ENCODE data around the gene PAAF1.

The PAAF1 gene

DNA sequence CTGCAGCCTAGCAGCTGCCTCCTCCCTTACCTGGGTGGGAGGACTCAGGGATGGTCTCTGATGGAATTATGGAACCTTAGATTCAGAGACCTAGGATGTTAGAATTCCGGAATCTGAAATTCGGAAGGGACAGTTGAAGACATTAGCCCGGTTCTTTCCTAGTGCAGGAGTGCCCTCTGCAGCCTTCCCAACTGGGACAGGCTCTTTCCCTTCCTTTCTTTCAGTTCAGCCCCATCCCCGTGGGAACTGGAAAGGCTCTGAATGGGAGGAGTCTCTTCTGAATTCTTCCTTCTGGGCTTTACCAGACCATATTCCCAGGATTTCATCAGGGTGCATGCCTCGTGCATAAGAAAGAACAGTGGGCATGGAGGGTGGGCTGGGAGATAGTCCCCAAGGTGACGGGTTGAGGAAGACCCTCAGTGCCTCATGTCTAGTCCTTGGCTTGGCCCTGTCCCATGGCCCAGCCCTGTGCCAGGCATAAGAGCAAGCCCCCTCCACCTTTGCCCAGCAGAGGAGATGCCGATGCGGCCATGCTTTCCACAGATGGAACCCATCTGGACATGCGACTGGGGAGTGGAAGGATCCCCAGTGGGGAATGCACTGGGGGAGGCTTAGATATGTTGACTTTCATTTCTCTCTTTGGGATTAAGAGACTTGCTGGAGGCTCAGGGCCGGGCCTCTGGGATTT lies 88.4 kb downstream of the PAAF1 start:
- no peak for DNase-seq (ENCODE audit: insufficient read length, low spot score)
- FAIRE-seq: no peak
- TF ChIP-seq PAX5 (IDR thresholded peaks at IDR 0.05; ENCODE audit: insufficient read depth, low read length, severe bottlenecking) (no peak), SPI1 (IDR thresholded peaks at IDR 0.05; ENCODE audit: low read depth, low read length) (no peak), POLR2AphosphoS5 (IDR thresholded peaks at IDR 0.05; ENCODE audit: low read depth, low read length) (no peak), POLR2A (IDR thresholded peaks at IDR 0.05; ENCODE audit: low read depth, low read length) (no peak), TAF1 (IDR thresholded peaks at IDR 0.05; ENCODE audit: low read depth, low read length) (no peak), POU2F2 (IDR thresholded peaks at IDR 0.05; ENCODE audit: low read depth, low read length) (no peak)

DNA sequence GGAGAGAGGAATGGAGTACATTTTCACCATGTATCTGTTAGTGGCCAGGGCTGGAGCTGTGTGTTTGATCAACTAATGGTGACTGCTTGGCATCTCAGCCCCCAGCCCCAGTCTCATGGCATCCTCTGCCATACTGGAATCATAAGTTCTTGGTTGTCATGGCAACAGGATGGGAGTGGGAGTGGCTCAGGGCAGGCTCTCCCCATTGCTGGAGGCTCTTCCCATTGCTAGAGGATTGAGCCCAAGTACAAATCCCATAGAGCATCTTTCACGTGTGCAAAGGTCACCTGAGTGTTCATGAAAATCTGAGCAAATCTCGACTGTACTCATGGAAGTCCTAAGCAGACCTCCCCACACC lies 88.9 kb downstream of the PAAF1 start:
- DNase-seq (ENCODE audit: insufficient read length, low spot score): no peak
- TF ChIP-seq TAF1 (IDR thresholded peaks at IDR 0.05; ENCODE audit: low read depth, low read length) (no peak), SPI1 (IDR thresholded peaks at IDR 0.05; ENCODE audit: low read depth, low read length) (no peak), PAX5 (IDR thresholded peaks at IDR 0.05; ENCODE audit: insufficient read depth, low read length, severe bottlenecking) (no peak), POLR2AphosphoS5 (IDR thresholded peaks at IDR 0.05; ENCODE audit: low read depth, low read length) (no peak), POLR2A (IDR thresholded peaks at IDR 0.05; ENCODE audit: low read depth, low read length) (no peak), POU2F2 (IDR thresholded peaks at IDR 0.05; ENCODE audit: low read depth, low read length) (no peak)
- no peak for FAIRE-seq

DNA sequence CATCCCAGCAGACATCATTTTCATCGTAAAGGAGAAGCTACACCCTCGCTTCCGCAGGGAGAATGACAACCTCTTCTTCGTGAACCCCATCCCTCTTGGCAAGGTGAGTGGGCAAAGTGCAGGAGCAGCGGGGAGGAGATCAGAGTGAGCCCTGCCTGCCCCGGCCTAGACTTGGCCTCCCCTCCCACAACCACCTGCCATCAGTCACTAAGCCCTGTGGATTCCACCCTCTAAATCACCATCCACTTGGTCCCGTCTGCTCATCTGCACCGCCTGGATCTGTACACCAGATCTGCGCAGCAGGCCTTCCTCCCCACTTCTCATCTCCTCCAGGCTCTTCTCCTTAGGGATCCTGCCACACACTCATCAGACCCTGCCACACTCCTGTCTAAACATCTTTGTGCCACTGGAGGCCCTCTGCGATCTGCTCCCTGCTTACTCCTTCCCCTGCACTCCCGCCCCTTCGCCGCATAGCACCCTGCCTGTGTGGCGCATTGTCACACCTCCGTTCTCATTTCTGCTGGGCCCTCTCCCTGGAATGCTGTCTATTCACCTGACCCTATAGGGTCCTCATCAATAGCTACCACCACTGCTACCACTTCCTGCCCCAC lies 91.7 kb downstream of the PAAF1 start:
- no peak for DNase-seq (ENCODE audit: insufficient read length, low spot score)
- TF ChIP-seq SPI1 (IDR thresholded peaks at IDR 0.05; ENCODE audit: low read depth, low read length) (no peak), PAX5 (IDR thresholded peaks at IDR 0.05; ENCODE audit: insufficient read depth, low read length, severe bottlenecking) (no peak), TAF1 (IDR thresholded peaks at IDR 0.05; ENCODE audit: low read depth, low read length) (no peak), POLR2A (IDR thresholded peaks at IDR 0.05; ENCODE audit: low read depth, low read length) (no peak), POLR2AphosphoS5 (IDR thresholded peaks at IDR 0.05; ENCODE audit: low read depth, low read length) (no peak), POU2F2 (IDR thresholded peaks at IDR 0.05; ENCODE audit: low read depth, low read length) (no peak)
- FAIRE-seq: no peak

DNA sequence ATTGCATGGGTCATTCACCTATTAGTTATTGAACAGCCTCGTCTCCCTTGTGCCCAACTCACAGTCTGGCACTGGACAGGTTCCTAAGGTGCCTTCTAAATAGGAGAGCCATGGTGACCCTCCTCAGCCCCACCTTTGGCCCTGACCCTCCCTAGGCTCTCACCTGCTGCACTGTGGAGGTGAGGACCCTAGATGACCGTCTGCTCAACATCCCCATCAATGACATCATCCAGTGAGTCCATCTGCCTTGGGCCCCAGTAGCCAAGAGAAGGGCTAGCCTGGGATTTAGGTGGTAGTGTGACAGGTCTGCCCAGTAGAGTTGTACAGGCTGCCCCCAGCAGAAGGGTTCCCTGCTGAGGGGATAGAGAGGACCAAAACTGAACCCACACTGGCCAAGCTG lies 92.3 kb downstream of the PAAF1 start:
- DNase-seq (ENCODE audit: insufficient read length, low spot score): no peak
- TF ChIP-seq POLR2AphosphoS5 (IDR thresholded peaks at IDR 0.05; ENCODE audit: low read depth, low read length) (no peak), TAF1 (IDR thresholded peaks at IDR 0.05; ENCODE audit: low read depth, low read length) (no peak), SPI1 (IDR thresholded peaks at IDR 0.05; ENCODE audit: low read depth, low read length) (no peak), PAX5 (IDR thresholded peaks at IDR 0.05; ENCODE audit: insufficient read depth, low read length, severe bottlenecking) (no peak), POU2F2 (IDR thresholded peaks at IDR 0.05; ENCODE audit: low read depth, low read length) (no peak), POLR2A (IDR thresholded peaks at IDR 0.05; ENCODE audit: low read depth, low read length) (no peak)
- FAIRE-seq: no peak

DNA sequence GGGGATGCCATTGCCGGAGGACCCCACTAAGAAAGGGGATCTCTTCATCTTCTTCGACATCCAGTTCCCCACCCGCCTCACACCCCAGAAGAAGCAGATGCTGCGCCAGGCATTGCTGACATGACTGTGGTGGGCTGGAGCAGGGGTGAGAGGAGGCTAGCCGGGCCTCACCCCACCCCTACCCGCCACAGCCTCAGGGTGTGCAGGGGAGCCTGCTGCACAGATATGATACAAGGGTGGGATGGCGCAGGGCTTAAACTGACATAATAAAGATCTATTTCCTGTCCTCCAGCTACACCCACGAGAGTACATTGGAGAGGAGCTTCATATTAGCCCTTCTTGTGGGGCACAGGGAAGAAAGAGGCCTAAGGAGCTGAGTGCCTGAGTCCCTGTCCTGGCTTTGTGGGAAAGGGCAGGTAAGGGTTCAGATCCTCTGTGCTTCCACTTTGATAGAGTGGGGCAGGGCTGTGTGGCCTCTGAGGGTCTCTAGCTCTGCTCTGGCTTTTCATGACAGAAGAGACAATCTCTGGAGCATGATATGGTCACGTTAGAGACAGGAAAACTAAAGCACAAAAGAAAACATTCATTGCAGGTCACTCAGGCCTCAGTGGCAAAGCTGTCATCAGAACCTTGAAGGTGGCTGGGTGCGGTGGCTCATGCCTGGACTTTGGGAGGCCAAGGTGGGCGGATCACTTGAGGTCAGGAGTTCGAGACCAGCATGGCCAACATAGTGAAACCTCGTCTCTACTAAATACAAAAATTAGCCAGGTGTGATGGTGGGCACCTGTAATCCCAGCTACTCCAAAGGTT lies 93.4 kb downstream of the PAAF1 start:
- DNase-seq (ENCODE audit: insufficient read length, low spot score) (no peak), FAIRE-seq (no peak)
- TF ChIP-seq POLR2A (IDR thresholded peaks at IDR 0.05; ENCODE audit: low read depth, low read length): peak; percentile 18; the same call in 1 of the 2 replicates
- no peak for TF ChIP-seq POU2F2 (IDR thresholded peaks at IDR 0.05; ENCODE audit: low read depth, low read length)

DNA sequence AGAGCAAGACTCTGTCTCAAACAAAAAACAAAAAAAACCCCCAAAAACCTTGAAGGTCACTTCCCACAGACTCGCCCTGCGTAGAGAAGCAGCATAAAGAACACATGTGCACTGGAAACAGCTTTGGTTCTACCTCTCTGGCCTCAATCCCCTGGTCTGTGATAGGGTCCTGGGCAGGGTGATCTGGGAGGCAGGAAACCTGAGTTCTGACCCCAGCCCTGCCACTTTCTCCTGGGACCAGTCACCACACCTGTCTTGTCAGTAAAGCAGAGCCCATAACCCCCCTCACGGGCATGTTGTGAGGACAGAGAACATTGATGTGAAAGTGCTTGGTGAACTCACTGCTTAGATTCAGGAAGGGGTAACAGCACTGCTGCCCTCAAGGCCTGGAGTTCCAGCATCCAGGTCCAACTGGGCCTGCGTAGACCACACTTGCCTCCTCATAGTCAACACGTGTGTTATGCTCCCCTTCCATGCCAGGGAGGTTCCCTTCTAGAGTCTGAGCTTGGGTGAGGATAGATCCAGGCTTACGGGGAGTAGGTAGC lies 94.4 kb downstream of the PAAF1 start:
- peak; percentile 27; the same call in 1 of the 2 replicates for TF ChIP-seq POLR2AphosphoS5 (IDR thresholded peaks at IDR 0.05; ENCODE audit: low read depth, low read length)
- peak; percentile 67 for TF ChIP-seq POLR2A (IDR thresholded peaks at IDR 0.05; ENCODE audit: low read depth, low read length)
- no peak for TF ChIP-seq PAX5 (IDR thresholded peaks at IDR 0.05; ENCODE audit: insufficient read depth, low read length, severe bottlenecking)
- peak; percentile 56 for FAIRE-seq
- no peak for DNase-seq (ENCODE audit: insufficient read length, low spot score)

DNA sequence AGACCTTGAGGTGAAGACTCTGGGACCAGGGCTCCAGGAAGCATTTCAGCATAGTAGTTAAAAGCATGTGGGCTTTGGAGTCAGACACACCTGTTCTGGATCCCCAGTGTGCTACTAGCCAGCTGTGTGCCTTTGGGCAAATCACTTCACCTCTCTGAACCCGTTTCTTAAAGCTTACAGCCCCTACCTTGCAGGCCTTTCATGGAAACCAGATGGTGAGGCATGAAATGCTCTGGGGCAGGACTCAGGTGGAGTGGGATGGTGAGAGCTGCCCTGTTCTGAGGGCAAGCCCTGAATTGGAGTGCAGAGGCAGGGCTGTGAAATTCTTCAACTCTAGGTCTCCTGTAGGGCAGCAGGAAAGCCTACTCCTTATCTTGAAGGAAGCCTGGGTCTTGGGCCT lies 95.4 kb downstream of the PAAF1 start:
- FAIRE-seq: no peak
- TF ChIP-seq POLR2A (IDR thresholded peaks at IDR 0.05; ENCODE audit: low read depth, low read length): 0 out of 2 replicates have a peak, but pooled peaks have one; percentile 2
- no peak for TF ChIP-seq SPI1 (IDR thresholded peaks at IDR 0.05; ENCODE audit: low read depth, low read length)
- TF ChIP-seq POU2F2 (IDR thresholded peaks at IDR 0.05; ENCODE audit: low read depth, low read length): 0 out of 2 replicates have a peak, but pooled peaks have one; percentile 27
- no peak for DNase-seq (ENCODE audit: insufficient read length, low spot score)

DNA sequence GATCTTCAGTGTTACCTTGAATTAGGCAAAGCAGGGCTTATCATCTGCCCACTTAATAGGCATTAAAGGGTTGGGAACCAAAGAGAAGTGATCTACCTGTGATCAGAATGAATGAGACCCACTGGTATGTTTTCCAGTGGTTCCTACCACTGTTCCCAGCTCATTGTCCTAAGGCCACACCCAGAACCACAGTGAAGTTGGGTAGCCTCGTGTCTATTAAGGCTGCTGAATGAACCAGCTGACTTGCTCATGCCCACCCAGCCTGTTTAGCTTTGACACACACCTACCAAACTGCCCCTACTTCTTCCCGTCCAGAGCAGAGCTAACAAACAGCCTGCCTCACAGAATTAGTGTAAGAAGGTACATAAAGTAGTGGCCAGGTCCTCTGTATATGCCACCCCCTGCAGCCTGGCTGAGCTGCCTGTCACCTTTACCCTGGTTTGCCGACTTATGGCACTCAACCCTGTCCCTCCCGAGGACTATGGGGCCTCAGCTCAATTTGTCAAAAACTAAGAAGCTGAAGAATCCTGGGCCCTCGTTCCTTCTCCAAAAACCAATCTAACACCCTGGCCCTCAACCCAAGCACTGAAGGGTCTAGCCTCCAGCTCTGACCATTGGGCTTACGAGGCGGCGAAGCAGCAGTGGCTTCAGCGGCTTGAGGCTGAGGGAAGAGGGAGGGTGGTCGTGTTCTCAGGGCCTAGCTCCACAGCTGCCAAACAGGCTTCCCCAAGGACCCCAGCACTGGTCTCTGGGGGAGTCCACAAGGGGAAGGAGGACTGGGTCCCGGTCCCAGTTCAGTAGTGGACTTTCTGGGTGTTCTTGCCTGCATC lies 96.0 kb downstream of the PAAF1 start:
- TF ChIP-seq POLR2AphosphoS5 (IDR thresholded peaks at IDR 0.05; ENCODE audit: low read depth, low read length) (peak; percentile 82), SPI1 (IDR thresholded peaks at IDR 0.05; ENCODE audit: low read depth, low read length) (no peak), TAF1 (IDR thresholded peaks at IDR 0.05; ENCODE audit: low read depth, low read length) (no peak), POLR2A (IDR thresholded peaks at IDR 0.05; ENCODE audit: low read depth, low read length) (peak; percentile 42; the same call in 1 of the 2 replicates), PAX5 (IDR thresholded peaks at IDR 0.05; ENCODE audit: insufficient read depth, low read length, severe bottlenecking) (no peak), POU2F2 (IDR thresholded peaks at IDR 0.05; ENCODE audit: low read depth, low read length) (no peak)
- no peak for DNase-seq (ENCODE audit: insufficient read length, low spot score)
- FAIRE-seq: no peak
